WTC11 (cell line): ENCODE data around the gene STPG3. TPM values are rescaled to one million over a fixed set of nuclear protein-coding genes. Genes with fewer than 3 reads are reported as not detected.

ENCODE experiments used
- ATAC-seq: fragments of 200-7000 bp; cut with Tn5 transposase; 2 replicates; pipeline ENCODE4 v1.10.0; 2021; ENCODE audit warnings: mild to moderate bottlenecking, moderate library complexity
- CTCF ChIA-PET: fragments of 300-600 bp; sonication (Branson Sonifier 250); formaldehyde crosslinking; loops from one replicate; lab custom pipeline; 2021; ENCODE audit warnings: antibody characterized with exemption; lab: Charles Lee
- POLR2A ChIA-PET: fragments of 350-600 bp; sonication (Branson Sonifier 250); formaldehyde crosslinking; loops from one replicate; lab custom pipeline; 2021; ENCODE audit warnings: antibody characterized with exemption; lab: Charles Lee
- DNase-seq: peaks from one replicate; pipeline ENCODE4 v3.0.0; 2021; ENCODE audit warnings: low spot score
- H3K27ac Mint-ChIP-seq: 2 replicates; pipeline ENCODE4 v1.8.0; 2021; ENCODE audit warnings: mixed read lengths
- H3K27me3 Mint-ChIP-seq: 2 replicates; pipeline ENCODE4 v1.8.0; 2021; ENCODE audit warnings: low read depth, mild to moderate bottlenecking, moderate library complexity, mixed read lengths
- H3K36me3 Mint-ChIP-seq: 2 replicates; pipeline ENCODE4 v1.8.0; 2021; ENCODE audit warnings: mixed read lengths
- H3K4me1 Mint-ChIP-seq: 2 replicates; pipeline ENCODE4 v1.8.0; 2022; ENCODE audit warnings: mixed read lengths
- H3K4me3 Mint-ChIP-seq: 2 replicates; pipeline ENCODE4 v1.8.0; 2021; ENCODE audit warnings: mild to moderate bottlenecking, moderate library complexity, mixed read lengths
- H3K9me3 Mint-ChIP-seq: 2 replicates; pipeline ENCODE4 v1.8.0; 2021; ENCODE audit warnings: mixed read lengths
- ESRRA ChIP-seq: sonication (generic); formaldehyde crosslinking; IDR thresholded peaks from 2 replicates; pipeline ENCODE4 v1.8.1; 2022; ENCODE audit warnings: mild to moderate bottlenecking, missing genetic modification reagents, borderline replicate concordance
- FOXJ3 ChIP-seq: sonication (generic); formaldehyde crosslinking; IDR thresholded peaks from 2 replicates; pipeline ENCODE4 v1.9.0; 2021; ENCODE audit warnings: missing genetic modification reagents, mild to moderate bottlenecking, borderline replicate concordance
- FOXP1 ChIP-seq: sonication (generic); formaldehyde crosslinking; IDR thresholded peaks from 2 replicates; pipeline ENCODE4 v1.8.0; 2022; ENCODE audit warnings: missing genetic modification reagents, mild to moderate bottlenecking, moderate library complexity, borderline replicate concordance
- HMGXB4 ChIP-seq: sonication (generic); formaldehyde crosslinking; IDR thresholded peaks from 2 replicates; pipeline ENCODE4 v1.8.1; 2023; ENCODE audit warnings: mild to moderate bottlenecking, moderate library complexity, missing genetic modification reagents
- IRF2 ChIP-seq: sonication (generic); formaldehyde crosslinking; IDR thresholded peaks from 2 replicates; pipeline ENCODE4 v1.8.0; 2022; ENCODE audit warnings: low read depth, missing genetic modification reagents, borderline replicate concordance
- MYBL2 ChIP-seq: sonication (generic); formaldehyde crosslinking; IDR thresholded peaks from 2 replicates; pipeline ENCODE4 v1.8.1; 2023; ENCODE audit warnings: mild to moderate bottlenecking, moderate library complexity, missing genetic modification reagents
- PRDM15 ChIP-seq: sonication (generic); formaldehyde crosslinking; IDR thresholded peaks from 2 replicates; pipeline ENCODE4 v1.8.0; 2022; ENCODE audit warnings: missing genetic modification reagents
- PREB ChIP-seq: sonication (generic); formaldehyde crosslinking; IDR thresholded peaks from 2 replicates; pipeline ENCODE4 v1.8.1; 2022; ENCODE audit warnings: mild to moderate bottlenecking, missing genetic modification reagents, moderate library complexity, borderline replicate concordance
- SP1 ChIP-seq: sonication (generic); formaldehyde crosslinking; conservative IDR thresholded peaks from 2 replicates; pipeline ENCODE4 v1.8.1; 2022; ENCODE audit warnings: missing genetic modification reagents
- TEAD4 ChIP-seq: sonication (generic); formaldehyde crosslinking; IDR thresholded peaks from 2 replicates; pipeline ENCODE4 v1.8.0; 2022; ENCODE audit warnings: mild to moderate bottlenecking, missing genetic modification reagents
- ZNF138 ChIP-seq: sonication (generic); formaldehyde crosslinking; conservative IDR thresholded peaks from 2 replicates; pipeline ENCODE4 v1.8.1; 2022; ENCODE audit warnings: mild to moderate bottlenecking, moderate library complexity, missing genetic modification reagents
- ZNF232 ChIP-seq: sonication (generic); formaldehyde crosslinking; IDR thresholded peaks from 2 replicates; pipeline ENCODE4 v1.8.0; 2022; ENCODE audit warnings: mild to moderate bottlenecking, missing genetic modification reagents
- ZNF317 ChIP-seq: sonication (generic); formaldehyde crosslinking; IDR thresholded peaks from 2 replicates; pipeline ENCODE4 v1.8.1; 2023; ENCODE audit warnings: low read depth, mild to moderate bottlenecking, moderate library complexity, missing genetic modification reagents, borderline replicate concordance
- ZNF396 ChIP-seq: fragments of 250-450 bp; sonication (Bioruptor Pico); IDR thresholded peaks from 2 replicates; pipeline ENCODE4 v1.8.0; 2021; ENCODE audit warnings: mild to moderate bottlenecking, moderate library complexity, borderline replicate concordance
- ZNF416 ChIP-seq: fragments of 250-450 bp; sonication (Bioruptor Pico); IDR thresholded peaks from 2 replicates; pipeline ENCODE4 v1.9.0; 2021; ENCODE audit warnings: mild to moderate bottlenecking, inconsistent platforms
- ZNF532 ChIP-seq: fragments of 250-450 bp; sonication (Bioruptor Pico); IDR thresholded peaks from 2 replicates; pipeline ENCODE4 v1.9.0; 2021; ENCODE audit warnings: mild to moderate bottlenecking, borderline replicate concordance
- ZNF671 ChIP-seq: fragments of 250-450 bp; sonication (Bioruptor Pico); IDR thresholded peaks from 2 replicates; pipeline ENCODE4 v1.8.0; 2021; ENCODE audit warnings: mild to moderate bottlenecking
- ZSCAN18 ChIP-seq: fragments of 250-450 bp; sonication (Bioruptor Pico); IDR thresholded peaks from 2 replicates; pipeline ENCODE4 v2.1.2; 2022; ENCODE audit warnings: mild to moderate bottlenecking, moderate library complexity
- total RNA-seq: library from RNA; stranded (reverse); gene quantifications from 3 replicates; pipeline ENCODE4 v1.2.3, GENCODE V29; 2021

STPG3 gene
- total RNA-seq, 1 experiment from 2014 or later: 0.26 TPM

- ATAC-seq (no peak), DNase-seq (no peak)
- ChIA-PET CTCF (interaction anchor here (0.6 to 1.6 kb wide), 5 partner anchors 12 to 150 kb away, joined by 3 to 10 read pairs (median 7); partner anchors contain the start of gene TOR4A), POLR2A (interaction anchor here (0.6 kb wide), 1 partner anchor 21 kb away, joined by 3 read pairs; no protein-coding TSS in a partner anchor)
- no peak overlapping the region for H3K27ac Mint-ChIP-seq
- H3K4me3 Mint-ChIP-seq: peak overlapping the region; percentile 83
- peaks cover 8% of the 10 kb centered on the region for H3K4me1 Mint-ChIP-seq
- H3K9me3 Mint-ChIP-seq: no peaks in the 10 kb centered on the region
- peaks cover 16% of the 10 kb centered on the region for H3K36me3 Mint-ChIP-seq
- H3K27me3 Mint-ChIP-seq: peaks cover 7% of the 10 kb centered on the region; the same call in 1 of the 2 replicates
- TF ChIP-seq ZNF396 (CRISPR knock-in tag) (no peak), ZNF232 (CRISPR knock-in tag) (no peak), PRDM15 (CRISPR knock-in tag) (no peak), IRF2 (CRISPR knock-in tag) (no peak), PREB (CRISPR knock-in tag) (no peak), ZNF416 (no peak), ZSCAN18 (CRISPR knock-in tag) (no peak), ZNF138 (no peak), HMGXB4 (CRISPR knock-in tag) (no peak), SP1 (CRISPR knock-in tag) (no peak), ESRRA (no peak), MYBL2 (CRISPR knock-in tag) (no peak), FOXJ3 (no peak), ZNF317 (no peak), FOXP1 (no peak), ZNF532 (CRISPR knock-in tag) (no peak), ZNF671 (CRISPR knock-in tag) (no peak), TEAD4 (no peak)
Measured at GRCh38 chr9:137256856-137257255, 5.8 kb downstream of the STPG3 start.
